BJ (cell line): ENCODE data around the gene ALDH8A1. TPM values are rescaled to one million over a fixed set of nuclear protein-coding genes. Genes with fewer than 3 reads are reported as not detected.

ENCODE experiments used
- CTCF ChIA-PET: fragments of 350-600 bp; formaldehyde crosslinking; extraction: SDS; loops from one replicate; lab custom pipeline; 2021; ENCODE audit warnings: antibody characterized with exemption, inconsistent platforms; lab: Yijun Ruan, JAX
- POLR2A ChIA-PET: fragments of 300-600 bp; sonication (Branson Sonifier 250); formaldehyde crosslinking; extraction: SDS; loops from one replicate; lab custom pipeline; 2021; ENCODE audit warnings: antibody characterized with exemption; lab: Charles Lee
- DNase-seq: peaks from one replicate; pipeline ENCODE4 v3.0.0-alpha.2; 2011; ENCODE audit warnings: low read depth
- H3K27me3 ChIP-seq: 2 replicates; pipeline ENCODE4 v1.6.0; 2011; ENCODE audit warnings: low read length; ENCODE audit not compliant: control insufficient read depth, insufficient read depth
- H3K36me3 ChIP-seq: 2 replicates; pipeline ENCODE4 v1.5.1; 2011; ENCODE audit warnings: low read length; ENCODE audit not compliant: control insufficient read depth, insufficient read depth
- H3K4me3 ChIP-seq: 2 replicates; pipeline ENCODE4 v1.5.1; 2011; ENCODE audit warnings: low read depth, mild to moderate bottlenecking, control low read depth, low read length
- CTCF ChIP-seq: IDR thresholded peaks from 2 replicates; pipeline ENCODE4 v1.5.1; 2011; ENCODE audit warnings: low read depth, mild to moderate bottlenecking, control low read depth, inconsistent platforms, low read length, moderate library complexity; ENCODE audit not compliant: insufficient read depth
- polyA minus RNA-seq: library from RNA; depleted of rRNA, polyadenylated mRNA; stranded (reverse); fragments of >200 nt; gene quantifications from 2 replicates; pipeline ENCODE4 v1.2.3, GENCODE V29; 2011; rRNA and poly(A)+ RNA removed
- polyA plus RNA-seq: library from polyadenylated mRNA; depleted of rRNA; stranded (reverse); fragments of >200 nt; gene quantifications from 2 replicates; pipeline ENCODE4 v1.2.3, GENCODE V29; 2011; rRNA removed

Gene ALDH8A1, protein sequence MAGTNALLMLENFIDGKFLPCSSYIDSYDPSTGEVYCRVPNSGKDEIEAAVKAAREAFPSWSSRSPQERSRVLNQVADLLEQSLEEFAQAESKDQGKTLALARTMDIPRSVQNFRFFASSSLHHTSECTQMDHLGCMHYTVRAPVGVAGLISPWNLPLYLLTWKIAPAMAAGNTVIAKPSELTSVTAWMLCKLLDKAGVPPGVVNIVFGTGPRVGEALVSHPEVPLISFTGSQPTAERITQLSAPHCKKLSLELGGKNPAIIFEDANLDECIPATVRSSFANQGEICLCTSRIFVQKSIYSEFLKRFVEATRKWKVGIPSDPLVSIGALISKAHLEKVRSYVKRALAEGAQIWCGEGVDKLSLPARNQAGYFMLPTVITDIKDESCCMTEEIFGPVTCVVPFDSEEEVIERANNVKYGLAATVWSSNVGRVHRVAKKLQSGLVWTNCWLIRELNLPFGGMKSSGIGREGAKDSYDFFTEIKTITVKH
- 0.11 and 0.50 TPM in 2 replicates for polyA plus RNA-seq
- 0.24 TPM in 1 of 2 replicates, not detected in the other for polyA minus RNA-seq

DNA sequence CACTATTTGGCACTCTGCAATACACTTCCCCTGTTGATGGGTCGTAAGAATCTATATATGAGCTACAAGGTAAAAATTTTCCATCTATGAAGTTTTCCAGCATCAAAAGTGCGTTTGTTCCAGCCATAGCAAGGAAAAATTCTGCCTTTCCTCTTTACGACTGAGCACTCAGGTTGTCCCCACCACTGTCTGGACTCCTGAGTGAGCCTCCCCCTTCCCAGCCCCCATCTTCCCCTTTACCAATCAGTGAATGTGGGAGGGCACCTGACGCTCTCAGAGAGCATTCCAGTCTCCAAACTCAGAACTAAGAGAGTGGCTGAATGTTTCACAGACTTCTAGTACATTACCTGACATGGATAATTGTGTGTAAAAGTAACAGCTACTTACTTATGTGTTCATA, at the start of gene ALDH8A1:
ALDH8A1 (minus strand) TSS at position 175 of the 400 bp plus-strand sequence; CDS start at position 127, 48 bp downstream.
- no peak for TF ChIP-seq CTCF
- no peak within 1 kb of the TSS for H3K4me3 ChIP-seq
- ChIA-PET POLR2A (no interaction called here), CTCF (interaction anchor here (0.6 to 0.7 kb wide), 2 partner anchors 9 kb away, joined by 3 to 4 read pairs; no protein-coding TSS in a partner anchor)
- no peaks in the 10 kb centered on the region for H3K27me3 ChIP-seq
- no peak for DNase-seq
- no peaks in the 10 kb centered on the region for H3K36me3 ChIP-seq

DNA sequence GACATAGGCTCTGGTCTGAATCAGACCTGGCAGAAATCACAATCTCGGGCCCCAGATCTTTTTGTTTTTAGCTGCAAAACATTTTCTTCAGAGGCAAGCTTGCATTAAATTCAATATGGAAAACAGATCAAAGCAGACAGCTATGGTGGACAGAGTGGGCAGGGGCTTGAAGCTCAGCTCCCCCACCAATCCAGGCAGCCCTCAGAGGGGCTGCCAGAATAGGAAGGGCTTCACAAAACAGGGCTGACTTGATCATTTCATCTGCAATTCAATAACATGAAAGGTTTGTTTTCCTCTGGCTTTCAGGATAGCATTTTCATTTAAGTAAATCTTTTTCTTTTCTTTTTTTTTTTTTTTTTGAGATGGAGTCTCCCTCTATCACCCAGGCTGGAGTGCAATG, 49.2 kb upstream of the ALDH8A1 start:
- no peak for DNase-seq
- no peak for TF ChIP-seq CTCF
- POLR2A ChIA-PET = no interaction called here
- CTCF ChIA-PET = interaction anchor here (1.2 kb wide), 1 partner anchor 10 kb away, joined by 6 read pairs; no protein-coding TSS in a partner anchor
- H3K27me3 ChIP-seq = no peaks in the 10 kb centered on the region
- H3K36me3 ChIP-seq = peaks cover 4% of the 10 kb centered on the region; the same call in 1 of the 2 replicates
- no peak overlapping the region for H3K4me3 ChIP-seq

DNA sequence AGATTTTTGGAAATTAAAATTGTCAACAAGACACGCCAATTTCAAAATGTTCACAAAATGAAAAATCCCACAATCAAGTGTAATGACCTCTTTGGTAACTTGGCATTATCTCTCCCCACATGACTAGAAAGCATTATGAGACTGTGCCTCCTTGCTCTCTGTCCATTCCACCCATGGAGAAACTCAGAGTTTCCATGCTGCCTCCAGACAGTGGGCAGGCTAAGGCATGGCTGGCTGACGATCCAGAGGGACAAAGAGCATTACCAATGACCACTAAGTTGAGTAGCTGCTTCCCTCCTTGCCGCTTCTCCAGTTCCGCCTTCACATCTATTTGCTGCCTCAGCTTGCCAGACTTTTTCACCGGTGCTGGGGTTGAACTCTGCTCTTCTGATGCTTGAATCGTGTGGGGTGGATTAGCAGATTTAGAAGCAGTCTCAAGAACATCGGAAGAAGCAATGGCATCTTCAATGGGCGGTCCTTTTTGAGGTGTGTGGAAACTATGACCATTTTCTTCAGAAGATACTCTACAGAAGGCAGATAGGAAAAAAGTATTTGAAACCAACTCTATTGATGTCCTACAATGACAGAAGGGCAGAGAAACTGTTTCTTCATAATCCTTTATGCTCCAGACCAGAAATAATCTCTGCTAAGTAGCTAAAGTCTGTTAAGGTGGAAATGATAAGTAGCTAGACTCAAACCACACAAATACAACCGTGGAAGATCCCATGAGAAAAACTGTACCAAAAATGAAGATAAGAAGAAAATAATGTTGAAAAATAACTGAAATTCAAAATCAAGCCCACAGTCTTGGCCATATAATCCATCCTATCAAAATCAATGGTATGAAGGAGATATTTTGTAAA, 47.5 kb upstream of the ALDH8A1 start:
- CTCF ChIA-PET = interaction anchor here (1.2 kb wide), 1 partner anchor 8 kb away, joined by 3 read pairs; no protein-coding TSS in a partner anchor

GRCh38 chr6:134995536-134995935, 45.6 kb upstream of the ALDH8A1 start:
- CTCF ChIA-PET = interaction anchor here (1.1 to 1.8 kb wide), 3 partner anchors 9 to 25 kb away, joined by 3 to 4 read pairs (median 3); no protein-coding TSS in a partner anchor
- Histone ChIP-seq H3K4me3 (no peak overlapping the region), H3K27me3 (no peaks in the 10 kb centered on the region), H3K36me3 (peaks cover 4% of the 10 kb centered on the region; the same call in 1 of the 2 replicates)
- TF ChIP-seq CTCF = no peak
- DNase-seq = no peak
- POLR2A ChIA-PET = no interaction called here

More for the DNA sequence above, 47.5 kb upstream of the ALDH8A1 start:
- no peak for TF ChIP-seq CTCF
- Histone ChIP-seq H3K27me3 (no peaks in the 10 kb centered on the region), H3K4me3 (no peak overlapping the region), H3K36me3 (peaks cover 4% of the 10 kb centered on the region; the same call in 1 of the 2 replicates)
- POLR2A ChIA-PET = no interaction called here
- no peak for DNase-seq
